Loucy (cell line): ENCODE results near the gene HOXB7.

Experiments
- H2AFZ ChIP-seq: fragments of 200-600 bp; sonication (generic); 2 replicates; pipeline ENCODE4 v1.6.0; 2016; ENCODE audit warnings: antibody characterized with exemption, mild to moderate bottlenecking, low read length, moderate library complexity
- H3F3A ChIP-seq: fragments of 200-600 bp; 2 replicates; pipeline ENCODE4 v1.6.0; 2016; ENCODE audit warnings: antibody characterized with exemption, low read depth, mild to moderate bottlenecking
- H3K27me3 ChIP-seq: fragments of 200-600 bp; sonication (generic); 2 replicates; pipeline ENCODE4 v1.6.1; 2014; ENCODE audit warnings: low read length, mild to moderate bottlenecking; ENCODE audit not compliant: insufficient read depth, poor library complexity, severe bottlenecking
- H3K36me3 ChIP-seq: fragments of 200-600 bp; sonication (generic); 2 replicates; pipeline ENCODE4 v1.6.1; 2016; ENCODE audit warnings: low read length; ENCODE audit not compliant: insufficient read depth
- H3K4me1 ChIP-seq: fragments of 200-600 bp; sonication (generic); 2 replicates; pipeline ENCODE4 v1.5.1; 2014; ENCODE audit warnings: low read length, mild to moderate bottlenecking; ENCODE audit not compliant: insufficient read depth, poor library complexity, severe bottlenecking
- H3K4me2 ChIP-seq: fragments of 200-600 bp; sonication (generic); 2 replicates; pipeline ENCODE4 v1.6.0; 2014; ENCODE audit warnings: antibody characterized with exemption, low read length, low read depth, mild to moderate bottlenecking; ENCODE audit not compliant: poor library complexity, severe bottlenecking
- H3K4me3 ChIP-seq: fragments of 200-600 bp; sonication (generic); 2 replicates; pipeline ENCODE4 v1.5.1; 2014; ENCODE audit warnings: low read length, mild to moderate bottlenecking, mixed read lengths; ENCODE audit not compliant: poor library complexity, severe bottlenecking
- H3K79me2 ChIP-seq: fragments of 200-600 bp; sonication (generic); 2 replicates; pipeline ENCODE4 v1.6.1; 2014; ENCODE audit warnings: low read length; ENCODE audit not compliant: insufficient read depth
- H3K9ac ChIP-seq: fragments of 200-600 bp; sonication (generic); 2 replicates; pipeline ENCODE4 v1.6.0; 2014; ENCODE audit warnings: mild to moderate bottlenecking, low read depth, low read length, moderate library complexity; ENCODE audit not compliant: poor library complexity, severe bottlenecking
- H3K9me2 ChIP-seq: fragments of 200-600 bp; sonication (generic); replicated peaks from 2 replicates; pipeline ENCODE4 v1.6.1; 2016; ENCODE audit warnings: low read depth, low read length, mixed read lengths
- H3K9me3 ChIP-seq: fragments of 200-600 bp; sonication (generic); 2 replicates; pipeline ENCODE4 v1.6.1; 2014; ENCODE audit warnings: mild to moderate bottlenecking, antibody characterized with exemption, low read length, low read depth; ENCODE audit not compliant: insufficient read depth
- H4K20me1 ChIP-seq: fragments of 200-600 bp; sonication (generic); 2 replicates; pipeline ENCODE4 v1.6.0; 2014; ENCODE audit warnings: antibody characterized with exemption, low read length, mild to moderate bottlenecking; ENCODE audit not compliant: insufficient read depth, poor library complexity, severe bottlenecking
- EZH2phosphoT487 ChIP-seq: fragments of 200-600 bp; IDR thresholded peaks from 2 replicates; pipeline ENCODE4 v1.6.1; 2018; ENCODE audit warnings: antibody characterized with exemption, mild to moderate bottlenecking, moderate library complexity, borderline replicate concordance
- TF ChIP-seq, protein P1 (sequence below): fragments of 200-600 bp; sonication (generic); conservative IDR thresholded peaks from 2 replicates; pipeline ENCODE4 v1.5.1; 2014; ENCODE audit warnings: mild to moderate bottlenecking, antibody characterized with exemption, low read length

HOXB7 gene

DNA sequence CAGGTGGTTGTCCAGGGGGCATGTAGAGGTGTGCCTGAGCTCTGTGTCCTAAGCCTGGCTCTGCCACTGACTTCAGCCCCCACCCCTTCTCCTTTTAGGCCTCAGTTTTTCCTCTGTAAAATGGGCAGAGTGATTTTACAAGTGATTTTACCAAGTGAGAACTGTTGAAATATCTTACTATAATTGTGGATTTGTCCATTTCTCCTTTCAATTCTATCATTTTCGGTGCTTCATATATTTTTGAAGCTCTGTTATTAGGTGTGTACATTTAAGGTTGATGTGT lies 37.1 kb upstream of the HOXB7 start:
- Histone ChIP-seq H3K9ac (peak overlapping the region; percentile 98), H3K36me3 (no peaks in the 10 kb centered on the region), H3K9me3 (no peaks in the 10 kb centered on the region), H3K4me2 (peak overlapping the region; percentile 95), H3K4me1 (peaks cover 62% of the 10 kb centered on the region), H4K20me1 (peaks cover 30% of the 10 kb centered on the region), H3K9me2 (no peaks in the 10 kb centered on the region), H3F3A (no peaks in the 10 kb centered on the region), H3K27me3 (peaks cover 25% of the 10 kb centered on the region), H3K79me2 (peaks cover 99% of the 10 kb centered on the region), H3K4me3 (peak overlapping the region; percentile 89), H2AFZ (peak overlapping the region; percentile 81; the same call in 1 of the 2 replicates)
- TF ChIP-seq, protein P1, sequence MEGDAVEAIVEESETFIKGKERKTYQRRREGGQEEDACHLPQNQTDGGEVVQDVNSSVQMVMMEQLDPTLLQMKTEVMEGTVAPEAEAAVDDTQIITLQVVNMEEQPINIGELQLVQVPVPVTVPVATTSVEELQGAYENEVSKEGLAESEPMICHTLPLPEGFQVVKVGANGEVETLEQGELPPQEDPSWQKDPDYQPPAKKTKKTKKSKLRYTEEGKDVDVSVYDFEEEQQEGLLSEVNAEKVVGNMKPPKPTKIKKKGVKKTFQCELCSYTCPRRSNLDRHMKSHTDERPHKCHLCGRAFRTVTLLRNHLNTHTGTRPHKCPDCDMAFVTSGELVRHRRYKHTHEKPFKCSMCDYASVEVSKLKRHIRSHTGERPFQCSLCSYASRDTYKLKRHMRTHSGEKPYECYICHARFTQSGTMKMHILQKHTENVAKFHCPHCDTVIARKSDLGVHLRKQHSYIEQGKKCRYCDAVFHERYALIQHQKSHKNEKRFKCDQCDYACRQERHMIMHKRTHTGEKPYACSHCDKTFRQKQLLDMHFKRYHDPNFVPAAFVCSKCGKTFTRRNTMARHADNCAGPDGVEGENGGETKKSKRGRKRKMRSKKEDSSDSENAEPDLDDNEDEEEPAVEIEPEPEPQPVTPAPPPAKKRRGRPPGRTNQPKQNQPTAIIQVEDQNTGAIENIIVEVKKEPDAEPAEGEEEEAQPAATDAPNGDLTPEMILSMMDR: no peak
- TF ChIP-seq EZH2phosphoT487: no peak

DNA sequence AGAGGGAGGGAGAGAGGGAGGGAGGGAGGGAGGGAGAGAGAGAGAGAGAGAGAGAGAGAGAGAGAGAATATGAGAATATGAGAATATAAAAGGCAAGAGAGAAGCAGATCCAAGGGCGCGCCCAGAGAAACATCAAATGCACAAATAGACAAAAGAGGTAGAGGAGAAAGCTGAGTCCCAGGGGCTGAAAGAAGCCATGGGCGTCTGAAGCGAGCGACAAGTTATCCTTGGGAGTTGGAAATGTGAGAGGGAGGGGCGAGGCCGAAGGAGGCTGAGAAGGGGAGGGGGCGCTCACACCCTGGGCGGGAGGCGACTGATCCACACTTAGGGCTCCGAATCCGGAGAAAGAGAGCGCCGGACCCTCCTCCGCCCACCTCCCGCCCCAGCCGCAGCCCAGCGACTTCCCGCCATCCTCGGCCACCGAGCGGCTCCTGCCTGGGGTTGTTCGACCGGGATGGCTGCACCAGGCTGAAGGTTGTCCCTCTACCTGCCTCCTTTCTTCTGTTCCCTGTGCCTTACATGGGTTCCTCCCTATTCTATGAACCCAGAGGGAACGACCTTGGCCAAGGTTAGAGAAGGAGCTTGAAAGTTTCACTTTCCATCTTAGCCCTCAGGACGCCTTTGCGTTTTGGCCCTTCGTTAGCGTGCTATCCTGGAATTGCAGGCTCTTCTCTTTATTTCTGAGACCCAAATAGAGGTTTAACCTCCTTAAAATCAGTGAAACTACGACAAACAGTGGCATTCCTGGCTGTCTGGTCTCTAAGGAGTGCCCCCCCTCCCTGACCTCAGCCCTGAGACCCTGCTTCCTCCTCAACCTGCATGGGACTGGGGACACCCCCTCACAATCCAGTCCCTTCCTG lies 36.5 kb upstream of the HOXB7 start:
- Histone ChIP-seq H3K4me3 (peak overlapping the region; percentile 89), H3K27me3 (peaks cover 31% of the 10 kb centered on the region)

DNA sequence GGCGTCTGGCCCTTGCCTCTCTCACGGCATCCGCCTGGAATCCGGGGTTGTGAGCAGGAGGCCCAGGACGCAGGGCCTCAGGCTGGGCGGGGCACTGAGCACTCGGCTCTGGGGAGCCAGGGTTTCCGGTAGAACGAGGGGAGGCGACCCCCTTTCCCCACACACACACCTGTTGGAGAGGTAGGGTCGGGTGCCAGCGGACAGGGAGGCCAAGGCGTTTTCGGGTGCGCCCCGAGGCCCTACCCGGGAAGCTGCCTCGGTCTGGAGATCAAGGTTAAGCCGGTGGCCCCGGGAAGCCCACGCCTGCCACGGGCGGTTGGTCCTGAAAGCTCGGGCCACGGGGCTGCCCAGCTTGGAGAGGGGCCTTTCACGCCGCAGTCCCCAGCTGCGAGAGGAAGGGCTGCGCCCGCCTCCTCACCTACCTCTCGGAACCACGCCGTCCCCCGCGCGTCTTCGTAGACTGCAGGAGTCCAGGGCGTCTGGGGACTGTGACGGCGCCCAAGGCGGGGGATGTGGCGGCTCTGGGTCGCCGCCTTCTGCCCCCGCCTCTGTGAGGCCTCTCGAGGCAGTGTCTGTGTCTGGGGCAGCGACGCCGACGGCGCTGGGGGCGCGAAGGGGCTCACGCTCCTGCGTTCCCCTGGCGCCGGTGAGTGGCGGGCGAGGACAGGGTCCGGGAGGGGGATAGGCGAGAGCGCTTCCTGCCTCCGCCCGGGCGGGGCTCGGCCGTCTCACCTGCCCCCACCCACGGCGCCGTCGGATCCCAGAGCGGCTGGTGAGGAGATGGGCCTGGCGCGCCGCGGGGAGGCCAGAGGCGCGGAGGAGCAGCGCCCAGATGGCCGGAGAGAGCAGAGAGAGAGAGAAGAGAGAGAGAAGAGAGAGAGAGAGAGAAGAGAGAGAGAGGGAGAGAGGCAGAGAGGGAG lies 35.6 kb upstream of the HOXB7 start:
- H3K27me3 ChIP-seq: peaks cover 32% of the 10 kb centered on the region
- peaks cover 99% of the 10 kb centered on the region for H3K79me2 ChIP-seq

More for the DNA sequence above, 36.5 kb upstream of the HOXB7 start:
- H3K36me3 ChIP-seq: no peaks in the 10 kb centered on the region
- peaks cover 33% of the 10 kb centered on the region for H4K20me1 ChIP-seq
- TF ChIP-seq EZH2phosphoT487: no peak
- TF ChIP-seq, protein P1: no peak
- H3K79me2 ChIP-seq: peaks cover 99% of the 10 kb centered on the region
- H3K4me2 ChIP-seq: peak overlapping the region; percentile 95
- H3F3A ChIP-seq: no peaks in the 10 kb centered on the region
- no peaks in the 10 kb centered on the region for H3K9me3 ChIP-seq
- H3K9ac ChIP-seq: peak overlapping the region; percentile 98
- H3K4me1 ChIP-seq: peaks cover 61% of the 10 kb centered on the region
- H3K9me2 ChIP-seq: no peaks in the 10 kb centered on the region
- H2AFZ ChIP-seq: peak overlapping the region; percentile 81

More for the DNA sequence above, 35.6 kb upstream of the HOXB7 start:
- Histone ChIP-seq H3F3A (no peaks in the 10 kb centered on the region), H3K9me2 (no peaks in the 10 kb centered on the region), H3K9me3 (no peaks in the 10 kb centered on the region), H3K4me1 (peaks cover 60% of the 10 kb centered on the region), H3K9ac (peak overlapping the region; percentile 98), H3K4me2 (peak overlapping the region; percentile 95), H3K36me3 (no peaks in the 10 kb centered on the region), H3K4me3 (peak overlapping the region; percentile 89), H2AFZ (peak overlapping the region; percentile 81; the same call in 1 of the 2 replicates), H4K20me1 (peaks cover 37% of the 10 kb centered on the region)
- no peak for TF ChIP-seq EZH2phosphoT487
- TF ChIP-seq, protein P1: 0 out of 2 replicates have a peak, but pooled peaks have one; percentile 10
